Vagina (tissue), 2 donors: ENCODE data around the gene KIRREL3.

ENCODE experiments used
- CTCF ChIP-seq, 3 experiments: fragments of 450-650 bp in 2 of 3; fragments of 200-600 bp in 1 of 3; sonication (generic) in 1 of 3; IDR thresholded peaks; one replicate each; pipeline ENCODE4 v1.5.1; 2017 to 2019; ENCODE audit warnings: antibody characterized with exemption in 3 of 3, mild to moderate bottlenecking in 2 of 3, moderate library complexity in 2 of 3
- POLR2A ChIP-seq, 2 donors: fragments of 450-650 bp; IDR thresholded peaks; one replicate each; pipeline ENCODE4 v1.6.1; 2017; ENCODE audit warnings: antibody characterized with exemption in 2 of 2, mild to moderate bottlenecking in 2 of 2, moderate library complexity in 2 of 2
- POLR2AphosphoS5 ChIP-seq, 2 donors: sonication (generic); formaldehyde crosslinking; IDR thresholded peaks; one replicate each; pipeline ENCODE4 v1.9.0; 2017; ENCODE audit warnings: antibody characterized with exemption in 2 of 2, mild to moderate bottlenecking in 2 of 2, low read depth in 1 of 2; ENCODE audit not compliant: insufficient read depth in 1 of 2

- no peak for TF ChIP-seq CTCF (IDR thresholded peaks at IDR 0.05)
- no peak for TF ChIP-seq POLR2AphosphoS5 (IDR thresholded peaks at IDR 0.05; ENCODE audit: insufficient read depth in 1 of 2, low read depth in 1 of 2)
- TF ChIP-seq POLR2A (IDR thresholded peaks at IDR 0.05): no peak
Observed at GRCh38 chr11:126546694-126547093, 453.9 kb downstream of the KIRREL3 start.
